Tibial nerve (tissue), 4 donors: ENCODE measurements around the gene RPL13. TPM values are rescaled to one million over a fixed set of nuclear protein-coding genes. Genes with fewer than 3 reads are reported as not detected.

Experiments used
- DNase-seq, 2 donors: peaks; one replicate each; pipeline ENCODE4 v3.0.0-alpha.2; 2019; ENCODE audit warnings: low spot score in 2 of 2
- H3K27ac ChIP-seq, 4 donors: fragments of 200-600 bp; sonication (generic) in 3 of 4; one replicate each; pipeline ENCODE4 v1.5.1; 2017 to 2019; ENCODE audit warnings: mild to moderate bottlenecking in 1 of 4
- H3K27me3 ChIP-seq, 2 donors: fragments of 200-600 bp; sonication (generic) in 1 of 2; one replicate each; pipeline versions ENCODE4 v1.5.1 to v1.6.0; 2017 to 2019
- H3K36me3 ChIP-seq, 3 donors: fragments of 200-600 bp; sonication (generic); one replicate each; pipeline ENCODE4 v1.5.1; 2018 to 2019
- H3K4me1 ChIP-seq, 4 donors: fragments of 200-600 bp; sonication (generic) in 3 of 4; one replicate each; pipeline ENCODE4 v1.5.1; 2017 to 2019
- H3K4me3 ChIP-seq, 4 donors: fragments of 200-600 bp; sonication (generic) in 3 of 4; one replicate each; pipeline ENCODE4 v1.5.1; 2017 to 2019; ENCODE audit warnings: mild to moderate bottlenecking in 1 of 4, moderate library complexity in 1 of 4
- H3K9me3 ChIP-seq, 4 donors: fragments of 200-600 bp; sonication (generic) in 3 of 4; one replicate each; pipeline ENCODE4 v1.5.1; 2017 to 2019
- EP300 ChIP-seq, 2 donors: sonication (generic); formaldehyde crosslinking; IDR thresholded peaks; one replicate each; pipeline ENCODE4 v1.6.1; 2017; ENCODE audit warnings: antibody characterized with exemption in 2 of 2, mild to moderate bottlenecking in 1 of 2
- POLR2A ChIP-seq, 2 donors: fragments of 450-650 bp; IDR thresholded peaks; one replicate each; pipeline ENCODE4 v1.6.1; 2017; ENCODE audit warnings: antibody characterized with exemption in 2 of 2, mild to moderate bottlenecking in 2 of 2, moderate library complexity in 2 of 2
- WGBS, 2 donors: methylation state at CpG; one replicate each; pipeline ENCODE4 v1.1.5; 2018; 5-methylcytosine and 5-hydroxymethylcytosine counted together
- small RNA-seq: library from RNA; depleted of rRNA; stranded (forward); fragments of <200 nt; gene quantifications from one replicate; pipeline ENCODE3, GENCODE V24; 2016
- total RNA-seq, 4 donors: library from RNA; depleted of rRNA; stranded (reverse); fragments of >200 nt; gene quantifications; one replicate each; pipeline ENCODE4 v1.1.0, GENCODE V29; 2016
- TF ChIP-seq, protein P1 (sequence below), 5 experiments: fragments of 200-600 bp in 3 of 5; fragments of 450-650 bp in 2 of 5; sonication (generic) in 3 of 5; IDR thresholded peaks; one replicate each; pipeline ENCODE4 v1.5.1; 2016 to 2019; ENCODE audit warnings: antibody characterized with exemption in 5 of 5, mild to moderate bottlenecking in 3 of 5, moderate library complexity in 2 of 5

Gene RPL13
- total RNA-seq, 4 donors from 2014 or later, result 5,811 to 9,745 (median 6,935) TPM

DNA sequence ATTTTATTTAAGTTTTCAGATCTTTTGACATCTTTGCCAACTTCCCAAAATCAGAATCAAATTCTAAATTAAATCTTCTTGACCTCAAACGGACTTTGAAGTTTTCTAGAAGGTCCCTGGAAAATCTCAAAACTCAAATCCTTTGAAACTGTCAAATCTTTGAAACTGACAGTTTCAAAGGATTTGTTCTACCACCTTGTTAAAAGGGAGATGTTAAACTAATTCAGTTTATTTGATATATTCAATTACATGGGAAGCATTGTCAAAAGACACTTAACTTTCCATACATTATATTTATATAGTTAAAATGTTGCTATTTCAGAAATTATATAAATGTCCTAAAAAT is 49.6 kb downstream of the RPL13 start:
- Histone ChIP-seq H3K4me3 (no peak overlapping the region), H3K4me1 (no peaks in the 10 kb centered on the region), H3K9me3 (no peaks in the 10 kb centered on the region), H3K27ac (no peak overlapping the region), H3K27me3 (peaks cover 0 to 17% of the 10 kb centered on the region in 2 donors), H3K36me3 (no peaks in the 10 kb centered on the region)
- 80 to 85% methylated on average over 1 of the region's 1 CpG for WGBS, 2 donors
- DNase-seq, result no peak
- TF ChIP-seq POLR2A (IDR thresholded peaks at IDR 0.05), result no peak
- TF ChIP-seq, protein P1, sequence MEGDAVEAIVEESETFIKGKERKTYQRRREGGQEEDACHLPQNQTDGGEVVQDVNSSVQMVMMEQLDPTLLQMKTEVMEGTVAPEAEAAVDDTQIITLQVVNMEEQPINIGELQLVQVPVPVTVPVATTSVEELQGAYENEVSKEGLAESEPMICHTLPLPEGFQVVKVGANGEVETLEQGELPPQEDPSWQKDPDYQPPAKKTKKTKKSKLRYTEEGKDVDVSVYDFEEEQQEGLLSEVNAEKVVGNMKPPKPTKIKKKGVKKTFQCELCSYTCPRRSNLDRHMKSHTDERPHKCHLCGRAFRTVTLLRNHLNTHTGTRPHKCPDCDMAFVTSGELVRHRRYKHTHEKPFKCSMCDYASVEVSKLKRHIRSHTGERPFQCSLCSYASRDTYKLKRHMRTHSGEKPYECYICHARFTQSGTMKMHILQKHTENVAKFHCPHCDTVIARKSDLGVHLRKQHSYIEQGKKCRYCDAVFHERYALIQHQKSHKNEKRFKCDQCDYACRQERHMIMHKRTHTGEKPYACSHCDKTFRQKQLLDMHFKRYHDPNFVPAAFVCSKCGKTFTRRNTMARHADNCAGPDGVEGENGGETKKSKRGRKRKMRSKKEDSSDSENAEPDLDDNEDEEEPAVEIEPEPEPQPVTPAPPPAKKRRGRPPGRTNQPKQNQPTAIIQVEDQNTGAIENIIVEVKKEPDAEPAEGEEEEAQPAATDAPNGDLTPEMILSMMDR (IDR thresholded peaks at IDR 0.05), result no peak
- TF ChIP-seq EP300 (IDR thresholded peaks at IDR 0.05), result no peak

DNA sequence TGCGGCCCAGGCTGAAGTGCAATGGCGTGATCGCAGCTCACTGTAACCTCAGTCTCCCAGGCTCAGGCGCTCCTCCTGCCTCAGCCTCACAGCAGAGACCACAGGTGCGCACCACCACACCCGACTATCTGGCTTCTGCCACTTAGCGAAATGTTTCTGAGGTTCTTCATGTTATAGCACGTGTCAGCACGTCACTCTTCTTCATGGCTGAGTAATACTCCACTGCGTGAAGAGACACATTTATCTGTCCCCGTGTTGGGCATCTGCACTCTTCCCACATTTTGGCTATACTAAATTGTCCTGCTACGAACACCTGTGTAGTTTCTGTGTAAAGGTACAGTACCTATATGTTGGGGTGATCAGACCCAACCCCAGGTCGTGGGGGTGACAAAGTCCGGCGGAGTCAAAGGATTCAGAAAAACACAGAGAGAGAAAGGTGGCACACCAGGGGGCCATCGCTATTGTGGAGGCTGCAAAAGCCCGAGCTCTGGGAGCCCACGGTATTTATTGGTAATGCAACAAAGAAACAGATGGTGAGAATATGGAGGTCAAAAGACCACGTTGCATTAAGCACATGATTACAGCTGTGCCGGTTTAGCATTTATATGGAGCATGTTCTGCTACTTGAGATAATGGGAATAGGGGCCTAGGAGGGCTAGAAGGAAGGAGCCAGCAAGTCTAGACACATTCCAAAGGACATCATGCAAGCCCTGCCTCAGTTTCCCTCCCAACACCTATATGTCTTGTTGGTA is 52.1 kb downstream of the RPL13 start:
- peaks cover 0 to 34% of the 10 kb centered on the region in 2 donors for H3K27me3 ChIP-seq

DNA sequence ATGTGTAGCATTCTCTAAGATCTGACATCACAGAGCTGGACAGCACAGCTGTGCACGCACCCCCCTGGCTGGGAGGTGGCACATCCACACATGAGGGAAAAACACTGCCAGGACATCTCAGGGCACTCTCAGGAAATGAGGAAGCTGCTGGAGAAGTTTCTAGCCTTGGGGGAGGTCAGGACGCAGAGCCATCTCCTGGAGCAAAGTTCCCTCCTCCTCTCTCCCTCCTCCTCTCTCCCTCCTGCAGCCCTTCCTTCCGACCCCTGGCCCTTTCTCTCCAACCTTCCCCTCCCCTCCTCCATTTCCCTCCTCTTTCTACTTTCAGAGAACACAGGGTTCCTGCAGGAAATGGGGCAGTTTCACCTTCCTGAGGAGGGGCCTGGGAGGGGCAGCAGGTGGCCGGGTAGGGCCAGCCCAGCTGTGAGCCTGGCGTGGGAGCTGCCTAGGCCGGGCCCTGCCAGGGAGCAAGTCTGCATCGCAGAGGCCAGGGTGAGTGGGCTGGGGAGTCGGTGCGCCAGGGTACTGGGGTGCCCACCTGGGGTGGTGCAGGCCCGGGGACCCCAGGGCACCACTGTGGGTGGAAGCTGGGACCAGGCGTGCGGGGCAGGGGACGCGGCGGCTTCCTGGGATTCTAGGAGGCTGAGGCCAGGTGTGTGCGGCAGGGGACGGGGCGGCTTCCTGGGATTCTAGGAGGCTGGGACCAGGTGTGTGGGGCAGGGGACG is 52.9 kb downstream of the RPL13 start, which contains the start of gene DPEP1:
TSS of gene DPEP1 (plus strand) at position 412 of the 723 bp plus-strand sequence. CDS start 16,769 bp downstream, outside the sequence.
- no peaks in the 10 kb centered on the region for H3K9me3 ChIP-seq
- H3K27me3 ChIP-seq, result peaks cover 0 to 34% of the 10 kb centered on the region in 2 donors
- whole genome bisulfite sequencing, 2 donors, result 66 to 70% methylated on average over 19 of the region's 19 CpGs
- no peak for DNase-seq
- H3K36me3 ChIP-seq, result no peaks in the 10 kb centered on the region
- TF ChIP-seq EP300 (IDR thresholded peaks at IDR 0.05) (no peak), POLR2A (IDR thresholded peaks at IDR 0.05) (no peak)
- TF ChIP-seq, protein P1 (IDR thresholded peaks at IDR 0.05), result no peak
- peak within 1 kb of the TSS in 1 of 4 donors; percentile 15 for H3K4me3 ChIP-seq
- H3K27ac ChIP-seq, result peak within 1 kb of the TSS in 1 of 4 donors; percentile 62
- H3K4me1 ChIP-seq, result no peaks in the 10 kb centered on the region

More for the DNA sequence above, 52.1 kb downstream of the RPL13 start:
- Histone ChIP-seq H3K4me1 (no peaks in the 10 kb centered on the region), H3K9me3 (no peaks in the 10 kb centered on the region), H3K36me3 (no peaks in the 10 kb centered on the region), H3K27ac (no peak overlapping the region), H3K4me3 (no peak overlapping the region)
- DNase-seq, result no peak
- TF ChIP-seq, protein P1 (IDR thresholded peaks at IDR 0.05), result no peak
- TF ChIP-seq POLR2A (IDR thresholded peaks at IDR 0.05) (no peak), EP300 (IDR thresholded peaks at IDR 0.05) (no peak)
- 80 to 86% methylated on average over 20 of the region's 20 CpGs for WGBS, 2 donors

DNA sequence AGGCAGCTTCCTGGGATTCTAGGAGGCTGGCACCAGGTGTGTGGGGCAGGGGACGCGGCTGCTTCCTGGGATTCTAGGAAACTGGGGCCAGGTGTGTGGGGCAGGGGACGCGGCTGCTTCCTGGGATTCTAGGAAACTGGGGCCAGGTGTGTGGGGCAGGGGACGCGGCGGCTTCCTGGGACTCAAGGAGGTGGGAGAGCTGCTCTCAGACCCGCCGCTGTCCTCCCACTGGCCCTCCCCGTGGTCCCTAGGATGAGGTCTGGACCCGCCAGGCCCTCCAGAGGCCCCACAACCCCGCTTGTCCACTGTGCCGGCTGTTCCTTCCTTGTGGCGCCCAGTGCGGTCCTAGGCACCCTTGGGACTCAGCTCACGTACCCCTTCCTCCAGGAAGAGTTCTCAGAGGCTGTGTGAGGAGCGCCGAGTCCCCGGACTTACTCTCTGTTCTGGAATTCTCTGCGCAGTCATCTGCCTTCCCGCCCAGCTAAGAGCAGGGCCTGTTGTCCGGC is 53.5 kb downstream of the RPL13 start:
- no peaks in the 10 kb centered on the region for H3K9me3 ChIP-seq
- no peak overlapping the region for H3K4me3 ChIP-seq
- no peaks in the 10 kb centered on the region for H3K4me1 ChIP-seq
- WGBS, 2 donors, result 87 to 93% methylated on average over 21 to 22 of the region's 22 CpGs
- DNase-seq, result no peak
- TF ChIP-seq POLR2A (IDR thresholded peaks at IDR 0.05) (no peak), EP300 (IDR thresholded peaks at IDR 0.05) (no peak)
- TF ChIP-seq, protein P1 (IDR thresholded peaks at IDR 0.05), result no peak
- peak overlapping the region in 1 of 4 donors; percentile 62 for H3K27ac ChIP-seq
- H3K36me3 ChIP-seq, result no peaks in the 10 kb centered on the region
- H3K27me3 ChIP-seq, result peaks cover 0 to 34% of the 10 kb centered on the region in 2 donors

Small RNAs within 50 kb of the gene (small RNA-seq; reads per million reads assigned to genes)
- not detected for gene SNORD68

Other genes with a start within 250 kb of the RPL13 start
- 100 to 1,000 TPM; 104 to 177 (median 112) TPM for gene ANKRD11, start 70.1 kb upstream of the RPL13 start, total RNA-seq
- 100 to 1,000 TPM; 102 to 178 (median 127) TPM for gene SPG7, start 52.3 kb upstream of the RPL13 start, total RNA-seq
- 10 to 100 TPM in 1 of 4 donors, 1 to 10 TPM in 1, under 1 TPM in 1, not detected in 1; 0.90 to 10.0 (median 4.2) TPM for gene CPNE7, start 15.1 kb downstream of the RPL13 start, total RNA-seq
- 1 to 10 TPM in 1 of 4 donors, under 1 TPM in 3; 0.39 to 2.5 (median 0.74) TPM for gene DPEP1, start 53.0 kb downstream of the RPL13 start, total RNA-seq
- 100 to 1,000 TPM in 1 of 4 donors, 10 to 100 TPM in 3; 90.0 to 109 (median 92.7) TPM for gene CHMP1A, start 97.0 kb downstream of the RPL13 start, total RNA-seq
- 1 to 10 TPM; 4.8 to 9.0 (median 7.2) TPM for gene SPATA33, start 97.2 kb downstream of the RPL13 start, total RNA-seq
- gene CDK10, start 126.0 kb downstream of the RPL13 start, total RNA-seq, result 10 to 100 TPM; 32.6 to 93.6 (median 65.7) TPM
- 10 to 100 TPM; 10.7 to 33.6 (median 16.1) TPM for gene SPATA2L, start 141.0 kb downstream of the RPL13 start, total RNA-seq
- 10 to 100 TPM in 1 of 4 donors, 1 to 10 TPM in 3; 5.9 to 14.1 (median 7.0) TPM for gene VPS9D1, start 160.2 kb downstream of the RPL13 start, total RNA-seq
- 100 to 1,000 TPM in 1 of 4 donors, 10 to 100 TPM in 3; 48.6 to 146 (median 68.8) TPM for gene ZNF276, start 160.9 kb downstream of the RPL13 start, total RNA-seq